Non-pigmented ciliary epithelial cell (primary cell): ENCODE data around the gene MYO7A.
"Not testable (repeated sequence)": the region's sequence is repeated elsewhere in the genome, so short reads cannot be mapped to it uniquely, and the experiment has no call there.

ENCODE experiments used
- DNase-seq: peaks from one replicate; pipeline ENCODE4 v3.0.0-alpha.2; 2010; ENCODE audit warnings: low read depth

The MYO7A gene

DNA sequence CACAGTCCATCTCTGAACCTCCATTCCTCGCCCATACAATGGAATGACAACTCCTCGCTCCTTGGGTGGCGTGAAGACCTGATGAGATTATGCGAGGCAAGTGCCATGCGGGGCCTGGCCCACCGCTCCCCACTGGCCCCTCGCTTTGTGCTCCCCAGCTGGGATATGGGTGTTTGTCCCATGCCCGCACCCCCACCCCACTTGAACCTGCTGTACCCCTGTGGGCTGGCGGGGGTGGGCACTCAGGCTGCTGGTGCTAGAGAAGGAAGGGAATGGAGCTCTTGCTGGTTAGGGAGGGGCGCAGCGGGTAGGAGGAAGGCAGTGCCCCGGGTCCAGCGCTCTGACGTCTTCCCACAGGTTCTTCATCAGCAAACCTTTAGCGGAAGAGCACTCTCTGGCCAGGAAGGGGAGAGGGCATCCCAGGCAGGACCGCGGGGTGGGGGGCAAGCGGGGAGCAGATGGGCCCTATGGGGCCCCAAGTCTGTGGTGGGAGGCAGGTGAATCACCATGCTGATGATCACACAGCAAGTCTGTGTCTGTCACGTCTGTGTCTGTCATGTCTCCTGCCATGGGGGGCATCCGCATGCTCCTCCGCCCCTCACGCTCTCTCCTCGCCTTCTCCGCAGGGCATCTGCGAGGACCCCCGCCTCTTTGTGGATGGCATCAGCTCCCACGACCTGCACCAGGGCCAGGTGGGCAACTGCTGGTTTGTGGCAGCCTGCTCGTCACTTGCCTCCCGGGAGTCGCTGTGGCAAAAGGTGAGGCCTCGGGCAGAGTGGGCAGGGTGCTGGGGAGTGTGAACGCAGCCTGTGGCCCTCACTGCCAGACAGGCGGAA is 34.8 kb upstream of the MYO7A start:
- no peak for DNase-seq

DNA sequence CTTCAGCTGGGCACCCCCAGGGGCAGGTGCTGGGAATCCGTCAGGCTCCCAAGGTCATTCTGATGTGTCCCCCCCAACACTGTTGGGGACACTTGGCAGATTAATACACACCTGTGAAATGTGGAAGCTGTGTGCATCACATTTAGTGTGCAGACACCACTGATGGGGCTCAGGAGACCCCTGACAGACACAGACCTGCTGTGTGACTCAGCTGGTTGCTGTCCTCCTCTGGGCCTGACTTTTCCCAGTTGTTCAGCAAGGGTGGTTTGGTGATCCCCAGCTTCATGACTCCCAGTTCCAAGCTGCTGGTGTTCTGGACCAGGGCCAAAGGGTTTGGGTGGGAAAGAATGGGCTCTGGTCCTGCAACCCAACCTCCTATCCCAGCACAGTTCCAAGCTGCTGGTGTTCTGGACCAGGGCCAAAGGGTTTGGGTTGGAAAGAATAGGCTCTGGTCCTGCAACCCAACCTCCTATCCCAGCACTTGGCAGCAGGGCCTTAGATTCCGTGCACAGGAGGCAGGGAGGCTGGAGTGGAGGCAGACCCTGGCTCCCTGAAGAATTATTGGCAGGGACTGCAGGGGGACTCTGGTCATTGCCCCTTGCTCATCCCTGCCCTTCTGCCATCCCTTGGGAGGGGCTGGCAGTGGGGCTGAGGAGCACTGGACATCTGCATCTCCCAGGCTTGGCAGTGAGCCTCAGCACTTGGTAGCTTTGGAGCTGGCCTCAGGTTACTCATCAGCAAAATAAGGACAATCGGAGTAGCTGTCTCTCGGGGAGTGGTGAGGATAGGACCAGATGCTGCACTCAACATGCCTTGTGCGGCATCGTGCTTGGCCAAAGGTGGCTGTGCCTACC is 33.8 kb upstream of the MYO7A start:
- DNase-seq: no peak

GRCh38 chr11:77094841-77095365 is 33.1 kb upstream of the MYO7A start:
- no peak for DNase-seq

GRCh38 chr11:77095551-77096490 is 32.2 kb upstream of the MYO7A start:
- DNase-seq: no peak

DNA sequence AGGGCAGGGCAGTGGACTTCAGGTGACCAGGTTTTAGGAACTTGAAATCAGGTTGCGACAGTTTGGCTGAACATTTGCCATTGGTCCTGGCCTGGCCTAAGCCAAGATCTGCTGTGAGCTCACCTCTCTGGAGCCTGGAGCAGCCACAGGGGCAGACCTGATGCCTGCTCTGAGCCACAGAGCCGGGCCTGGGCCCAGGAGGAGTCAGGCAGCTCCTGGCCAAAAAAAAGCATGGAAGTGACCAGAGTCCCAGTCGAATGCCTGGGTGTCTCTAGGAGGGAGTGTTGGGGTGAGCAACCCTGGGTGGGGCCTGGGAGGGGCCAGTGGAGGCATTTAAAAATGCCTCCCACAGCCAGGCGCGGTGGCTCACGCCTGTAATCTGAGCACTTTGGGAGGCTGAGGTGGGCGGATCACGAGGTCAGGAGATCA is 31.4 kb upstream of the MYO7A start:
- DNase-seq: no peak

DNA sequence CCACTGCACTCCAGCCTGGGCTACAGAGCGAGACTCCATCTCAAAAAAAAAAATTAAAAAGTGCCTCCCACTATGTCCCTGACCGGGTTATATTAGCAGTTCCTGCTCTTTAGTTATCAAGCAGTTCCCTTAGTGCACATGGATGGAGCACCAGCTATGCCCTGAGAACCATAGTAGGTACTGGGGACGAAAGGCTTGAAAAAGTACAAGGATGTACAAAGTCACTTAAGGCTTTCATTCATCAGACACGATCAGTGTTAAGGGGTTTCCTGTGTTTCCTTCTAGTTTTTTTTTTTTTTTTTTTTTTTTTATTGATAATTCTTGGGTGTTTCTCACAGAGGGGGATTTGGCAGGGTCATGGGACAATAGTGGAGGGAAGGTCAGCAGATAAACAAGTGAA is 30.9 kb upstream of the MYO7A start:
- not testable (repeated sequence) for DNase-seq

GRCh38 chr11:77100166-77101042 is 27.6 kb upstream of the MYO7A start:
- no peak for DNase-seq

GRCh38 chr11:77101043-77101537 is 27.0 kb upstream of the MYO7A start:
- DNase-seq: no peak

GRCh38 chr11:77102246-77103210 is 25.5 kb upstream of the MYO7A start, which contains the start of gene OMP:
TSS of gene OMP (plus strand) at chr11:77102840. CDS start at chr11:77102840, 0 bp downstream.
- DNase-seq: no peak

GRCh38 chr11:77103319-77103718 is 24.7 kb upstream of the MYO7A start:
- no peak for DNase-seq

DNA sequence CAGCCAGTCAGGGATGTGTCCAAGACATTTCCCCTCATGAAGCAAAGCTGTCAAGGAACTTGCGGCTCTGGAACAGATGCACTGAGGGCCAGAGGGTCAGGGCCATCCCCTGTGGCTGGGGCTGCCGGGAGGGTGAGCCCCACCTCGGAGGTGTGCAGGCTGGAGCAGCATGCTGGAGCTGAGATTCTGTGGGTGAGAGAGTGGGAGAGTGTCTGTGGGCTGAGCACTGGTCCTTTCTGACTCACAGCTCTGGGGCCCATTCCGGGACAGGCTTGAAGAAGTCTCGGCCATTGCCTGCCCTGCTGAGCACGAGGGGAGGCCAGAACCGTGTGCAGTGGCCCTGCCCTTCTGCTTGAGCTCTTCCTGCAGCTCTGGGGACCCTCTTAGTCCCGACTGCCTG is 23.3 kb upstream of the MYO7A start:
- DNase-seq: no peak

DNA sequence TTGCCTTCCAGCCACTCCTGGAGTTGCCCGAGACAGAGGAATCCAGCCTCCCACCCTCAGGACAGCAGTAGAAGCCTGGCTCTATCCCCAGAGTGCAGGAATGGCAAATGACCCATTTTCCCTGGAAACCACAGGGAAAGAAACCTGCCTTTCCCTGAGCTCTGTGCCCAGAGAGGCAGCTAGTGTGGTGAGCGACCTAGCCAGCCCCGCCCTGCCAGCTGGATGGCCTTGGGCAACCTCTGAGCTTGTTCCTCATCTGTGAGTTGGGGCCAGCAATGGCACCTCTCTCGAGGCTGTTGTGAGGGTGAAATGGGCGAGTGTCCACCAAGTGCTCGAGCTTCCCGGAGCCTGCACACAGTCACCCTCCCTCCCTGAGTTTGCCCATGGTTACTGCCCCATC is 21.7 kb upstream of the MYO7A start:
- DNase-seq: no peak

DNA sequence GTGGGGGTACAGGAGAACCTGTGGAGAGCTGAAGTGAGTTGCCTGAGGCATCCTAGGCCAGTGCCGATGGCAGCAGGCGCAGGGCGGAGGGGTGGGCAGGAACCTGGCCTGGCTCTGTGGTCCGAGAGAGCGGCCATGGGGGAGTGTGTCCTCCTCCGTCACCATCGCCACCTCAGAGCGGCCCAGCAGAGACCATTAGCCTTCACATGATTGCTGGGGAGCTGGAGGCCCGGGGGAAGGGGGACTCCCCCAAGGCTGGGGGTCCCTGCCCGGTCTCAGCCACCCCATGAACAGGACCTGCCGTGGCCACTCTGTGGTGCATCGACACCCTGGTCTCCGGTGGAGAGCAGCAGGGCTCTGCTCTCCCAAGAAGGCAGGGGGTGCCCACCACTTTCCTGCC is 21.3 kb upstream of the MYO7A start:
- DNase-seq: no peak

- peak; percentile 73 for DNase-seq
Measured at GRCh38 chr11:77107950-77108349, 20.1 kb upstream of the MYO7A start.

GRCh38 chr11:77108436-77108835 is 19.6 kb upstream of the MYO7A start:
- no peak for DNase-seq

DNA sequence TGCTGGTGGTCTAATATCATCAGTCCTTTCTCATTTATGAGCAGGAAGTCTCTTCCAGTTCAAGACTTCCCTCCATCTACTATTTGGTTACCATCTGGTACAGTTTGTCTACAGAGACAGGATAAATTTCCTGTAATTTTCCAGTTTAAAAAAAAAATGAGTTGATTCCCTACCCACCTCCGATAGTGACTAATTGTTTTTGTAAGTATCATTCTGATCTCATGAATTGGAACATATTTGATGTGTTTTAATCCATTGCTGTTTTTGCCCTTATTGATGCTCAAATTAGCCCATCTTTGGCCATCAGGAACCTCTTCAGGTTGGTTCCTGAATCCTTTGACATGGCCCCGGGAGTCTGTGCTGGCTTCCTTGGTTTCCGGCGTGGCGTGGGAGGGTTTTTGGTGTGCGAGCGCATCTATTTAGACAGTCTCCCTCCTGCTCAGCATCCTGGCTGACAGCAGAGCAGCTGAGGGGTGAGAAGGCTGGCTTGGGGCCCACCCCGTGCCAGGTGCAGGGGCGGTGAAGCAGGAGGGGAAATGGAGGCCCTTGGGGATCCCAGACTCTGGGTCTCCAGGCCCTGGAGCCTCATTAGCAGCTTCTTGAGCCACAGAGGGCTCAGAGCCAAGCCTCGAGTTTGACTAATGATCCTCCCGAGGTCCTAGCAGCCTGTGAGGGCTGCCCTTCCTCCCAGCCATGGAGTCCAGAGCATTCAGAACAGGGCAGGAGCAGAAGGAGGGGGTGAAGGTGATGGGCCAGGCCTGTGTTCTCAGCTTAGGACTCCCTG is 18.6 kb upstream of the MYO7A start:
- DNase-seq: no peak

- DNase-seq: no peak
Measured at GRCh38 chr11:77110836-77111235, 17.2 kb upstream of the MYO7A start.

DNA sequence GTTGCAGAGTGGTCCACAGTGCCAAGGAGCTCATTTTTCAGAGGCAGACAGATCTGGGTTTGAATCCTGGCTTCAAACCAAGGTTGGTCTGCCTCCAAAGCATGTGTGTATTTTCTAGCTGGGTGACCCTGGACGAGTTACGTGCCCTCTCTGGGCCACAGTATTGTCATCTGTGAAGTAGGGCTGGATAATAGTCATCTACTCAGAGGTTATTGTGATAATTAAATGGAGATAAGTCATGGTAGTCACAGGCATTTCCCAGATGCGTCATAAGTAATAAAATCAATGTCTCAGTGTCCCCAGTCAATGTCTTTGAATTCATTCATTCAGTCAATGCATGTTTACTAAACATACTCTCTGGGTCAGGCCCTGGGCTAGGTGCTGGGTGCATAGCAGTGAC is 16.8 kb upstream of the MYO7A start:
- DNase-seq: no peak
